GM12878 (cell line): ENCODE results near the gene MYO19. TPM values are rescaled to one million over a fixed set of nuclear protein-coding genes. Genes with fewer than 3 reads are reported as not detected.

ENCODE experiments used
- ATAC-seq: fragments of 200-7000 bp; cut with Tn5 transposase; 3 replicates; pipeline ENCODE4 v1.9.1; 2020; ENCODE audit warnings: mild to moderate bottlenecking, moderate library complexity
- BruUV-seq: library from RNA; stranded (reverse); fragments of 400-500 nt; replicated peaks from 2 replicates; lab custom pipeline; 2021; lab: Mats Ljungman, UMichigan
- CTCF ChIA-PET: fragments of 300-600 bp; sonication (Branson Sonifier 250); formaldehyde crosslinking; extraction: SDS; loops from one replicate; lab custom pipeline; 2021; ENCODE audit warnings: inconsistent platforms; lab: Yijun Ruan, JAX
- POLR2A ChIA-PET: fragments of 350-600 bp; formaldehyde crosslinking; extraction: SDS; loops from one replicate; lab custom pipeline; 2021; ENCODE audit warnings: inconsistent platforms; lab: Charles Lee
- RAD21 ChIA-PET: fragments of 300-600 bp; sonication (Branson Sonifier 250); formaldehyde crosslinking; loops from one replicate; lab custom pipeline; 2023; ENCODE audit warnings: antibody characterized with exemption; ENCODE audit not compliant: unreplicated experiment; lab: Charles Lee
- SMC1A ChIA-PET: fragments of 300-600 bp; sonication (Branson Sonifier 250); formaldehyde crosslinking; loops from one replicate; lab custom pipeline; 2023; ENCODE audit not compliant: unreplicated experiment, uncharacterized antibody; lab: Charles Lee
- DNase-seq: peaks from one replicate; pipeline ENCODE4 v3.0.0-alpha.2; 2011; ENCODE audit warnings: low read depth, low spot score
- FAIRE-seq: peaks from 3 replicates; lab custom pipeline; 2011; peaks lifted over from hg19 to GRCh38; lab: Jason Lieb, UNC
- H2AFZ ChIP-seq: 2 replicates; pipeline ENCODE4 v1.6.0; 2011; ENCODE audit warnings: low read depth, low read length, control low read depth; ENCODE audit not compliant: control insufficient read depth
- H3K27ac ChIP-seq: 2 replicates; pipeline ENCODE4 v1.5.1; 2011; ENCODE audit warnings: control low read depth; ENCODE audit not compliant: control insufficient read depth, insufficient read depth
- H3K27me3 ChIP-seq, 2 experiments: replicated peaks in 1 of 2; 2 replicates each; pipeline versions ENCODE4 v1.6.0 to v1.6.1; 2011; ENCODE audit warnings: low read length in 1 of 2; ENCODE audit not compliant: control insufficient read depth in 2 of 2, insufficient read depth in 2 of 2
- H3K36me3 ChIP-seq, 2 experiments: 2 replicates each; pipeline ENCODE4 v1.5.1; 2011; ENCODE audit warnings: low read length in 1 of 2; ENCODE audit not compliant: control insufficient read depth in 2 of 2, insufficient read depth in 2 of 2
- H3K4me1 ChIP-seq: 2 replicates; pipeline ENCODE4 v1.6.1; 2011; ENCODE audit warnings: mild to moderate bottlenecking, low read length, moderate library complexity, mixed read lengths; ENCODE audit not compliant: control insufficient read depth, insufficient read depth
- H3K4me2 ChIP-seq: 2 replicates; pipeline ENCODE4 v1.6.0; 2011; ENCODE audit warnings: control low read depth; ENCODE audit not compliant: control insufficient read depth, insufficient read depth
- H3K4me3 ChIP-seq: fragments of 200-600 bp; sonication (generic); 2 replicates; pipeline ENCODE4 v1.5.1; 2016
- H3K79me2 ChIP-seq: 2 replicates; pipeline ENCODE4 v1.6.0; 2011; ENCODE audit warnings: low read length; ENCODE audit not compliant: control insufficient read depth, insufficient read depth
- H3K9ac ChIP-seq: 2 replicates; pipeline ENCODE4 v1.8.0; 2011; ENCODE audit warnings: low read length, control low read depth, mixed read lengths; ENCODE audit not compliant: control insufficient read depth, insufficient read depth
- H3K9me3 ChIP-seq: replicated peaks from 3 replicates; pipeline ENCODE4 v1.5.1; 2011; ENCODE audit warnings: mild to moderate bottlenecking, low read length; ENCODE audit not compliant: control insufficient read depth, insufficient read depth
- H4K20me1 ChIP-seq: 2 replicates; pipeline ENCODE4 v1.6.0; 2011; ENCODE audit not compliant: control insufficient read depth, insufficient read depth
- CBX3 ChIP-seq: fragments of 200-600 bp; sonication (generic); IDR thresholded peaks from 2 replicates; pipeline ENCODE4 v1.6.1; 2016; ENCODE audit warnings: low read depth, borderline replicate concordance
- CHD1 ChIP-seq: IDR thresholded peaks from 2 replicates; pipeline ENCODE4 v1.6.1; 2012; ENCODE audit warnings: low read depth, low read length, improper control_type of control experiment
- DPF2 ChIP-seq: fragments of 450-650 bp; IDR thresholded peaks from 2 replicates; pipeline ENCODE4 v1.6.1; 2017; ENCODE audit warnings: mild to moderate bottlenecking
- EED ChIP-seq: sonication (generic); IDR thresholded peaks from 2 replicates; pipeline ENCODE4 v1.6.1; 2016; ENCODE audit warnings: antibody characterized with exemption, low read depth
- FOXK2 ChIP-seq: fragments of 450-650 bp; IDR thresholded peaks from 2 replicates; pipeline ENCODE4 v1.6.1; 2017; ENCODE audit warnings: mild to moderate bottlenecking, moderate library complexity
- GABPA ChIP-seq: IDR thresholded peaks from 2 replicates; pipeline ENCODE4 v1.6.1; 2014; ENCODE audit warnings: antibody characterized with exemption, low read depth, mild to moderate bottlenecking, inconsistent platforms
- MEF2A ChIP-seq: IDR thresholded peaks from 2 replicates; pipeline ENCODE4 v1.6.1; 2011; ENCODE audit warnings: low read depth, mild to moderate bottlenecking, low read length, moderate library complexity; ENCODE audit not compliant: insufficient read depth
- MTA3 ChIP-seq: IDR thresholded peaks from 2 replicates; pipeline ENCODE4 v1.6.1; 2012; ENCODE audit warnings: low read length, inconsistent platforms, borderline replicate concordance
- PML ChIP-seq: IDR thresholded peaks from 2 replicates; pipeline ENCODE4 v1.6.1; 2012; ENCODE audit warnings: low read length, inconsistent platforms
- STAT1 ChIP-seq: fragments of 450-650 bp; conservative IDR thresholded peaks from 2 replicates; pipeline ENCODE4 v1.6.1; 2014; ENCODE audit warnings: antibody characterized with exemption, mild to moderate bottlenecking
- WGBS: methylation state at CpG from one replicate; pipeline ENCODE4 v1.1.6; 2016; ENCODE audit warnings: low lambda C conversion rate; ENCODE audit not compliant: insufficient replicate concordance, insufficient coverage; ENCODE audit errors: missing lambda C conversion rate; 5-methylcytosine and 5-hydroxymethylcytosine counted together
- in situ Hi-C: fragments of 300-500 bp; cut with MboI; formaldehyde crosslinking; loops from 9 replicates; pipeline ENCODE4 v1.14.3; 2018; ENCODE audit warnings: mixed read lengths
- intact Hi-C: fragments of 100-400 bp; cut with micrococcal nuclease; formaldehyde crosslinking; loops from one replicate; pipeline ENCODE4 v1.14.2; 2022; ENCODE audit not compliant: unreplicated experiment
- polyA plus RNA-seq, 11 experiments: library from polyadenylated mRNA; depleted of rRNA in 4 of 11; unstranded in 6 of 11; stranded (reverse) in 5 of 11; fragments of >200 nt; fragmentation: Nextera tagmentation in 4 of 11; fragmentation: Illumina TruSeq in 1 of 11; extraction: Ambion mirVana in 4 of 11; extraction: Trizol in 1 of 11; gene quantifications; 1 replicate in 1 of 11; 2 replicates in 10 of 11; pipeline versions ENCODE4 v1.2.1 to v1.2.3, GENCODE V29; 2011 to 2016; ENCODE audit warnings: inconsistent platforms in 2 of 11, missing spikeins in 2 of 11, low read depth in 1 of 11
- total RNA-seq, 4 experiments: library from RNA; depleted of rRNA in 3 of 4; stranded (reverse); fragments of >200 nt in 3 of 4; fragmentation: Illumina TruSeq in 1 of 4; extraction: Trizol in 1 of 4; gene quantifications; 2 replicates each; pipeline versions ENCODE4 v1.2.1 to v1.2.3, GENCODE V29; 2013 to 2021
- TF ChIP-seq, protein P1 (sequence below): fragments of 450-650 bp; formaldehyde crosslinking; IDR thresholded peaks from 2 replicates; pipeline ENCODE4 v1.5.0; 2022; ENCODE audit warnings: mild to moderate bottlenecking, missing genetic modification characterization

The MYO19 gene
- total and polyA plus RNA-seq, 10 of the 15 experiments (the other 5 are each of a cell fraction or from before 2014, with no cell fraction given) = 11.4 to 103 (median 67.1) TPM

DNA sequence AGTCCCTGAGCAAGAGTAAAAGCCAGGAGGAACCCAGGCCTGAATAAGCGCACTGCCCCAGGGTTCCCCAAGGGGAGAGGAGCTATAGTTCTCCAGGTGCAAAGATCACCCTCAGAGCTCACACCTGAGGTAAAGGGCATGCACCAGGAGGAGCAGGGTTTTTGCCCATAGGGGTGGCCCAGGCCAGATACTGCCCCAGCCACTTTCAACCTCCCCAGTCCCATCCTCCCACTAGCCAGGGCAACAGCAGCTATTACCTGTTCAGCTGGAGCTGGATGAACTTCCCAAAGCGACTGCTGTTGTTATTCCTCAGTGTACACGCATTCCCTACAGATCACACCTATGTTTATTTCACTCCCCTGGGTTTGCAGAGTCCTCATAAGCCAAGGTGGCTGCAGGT is 19.8 kb downstream of the MYO19 start:
- ChIA-PET CTCF (interaction anchor here (1.4 kb wide), 1 partner anchor 50 kb away, joined by 3 read pairs; no protein-coding TSS in a partner anchor), POLR2A (no interaction called here), RAD21 (no interaction called here)

More for the DNA sequence above, 19.8 kb downstream of the MYO19 start:
- TF ChIP-seq GABPA = no peak
- TF ChIP-seq FOXK2 = no peak
- TF ChIP-seq CHD1 = no peak
- TF ChIP-seq, protein P1, sequence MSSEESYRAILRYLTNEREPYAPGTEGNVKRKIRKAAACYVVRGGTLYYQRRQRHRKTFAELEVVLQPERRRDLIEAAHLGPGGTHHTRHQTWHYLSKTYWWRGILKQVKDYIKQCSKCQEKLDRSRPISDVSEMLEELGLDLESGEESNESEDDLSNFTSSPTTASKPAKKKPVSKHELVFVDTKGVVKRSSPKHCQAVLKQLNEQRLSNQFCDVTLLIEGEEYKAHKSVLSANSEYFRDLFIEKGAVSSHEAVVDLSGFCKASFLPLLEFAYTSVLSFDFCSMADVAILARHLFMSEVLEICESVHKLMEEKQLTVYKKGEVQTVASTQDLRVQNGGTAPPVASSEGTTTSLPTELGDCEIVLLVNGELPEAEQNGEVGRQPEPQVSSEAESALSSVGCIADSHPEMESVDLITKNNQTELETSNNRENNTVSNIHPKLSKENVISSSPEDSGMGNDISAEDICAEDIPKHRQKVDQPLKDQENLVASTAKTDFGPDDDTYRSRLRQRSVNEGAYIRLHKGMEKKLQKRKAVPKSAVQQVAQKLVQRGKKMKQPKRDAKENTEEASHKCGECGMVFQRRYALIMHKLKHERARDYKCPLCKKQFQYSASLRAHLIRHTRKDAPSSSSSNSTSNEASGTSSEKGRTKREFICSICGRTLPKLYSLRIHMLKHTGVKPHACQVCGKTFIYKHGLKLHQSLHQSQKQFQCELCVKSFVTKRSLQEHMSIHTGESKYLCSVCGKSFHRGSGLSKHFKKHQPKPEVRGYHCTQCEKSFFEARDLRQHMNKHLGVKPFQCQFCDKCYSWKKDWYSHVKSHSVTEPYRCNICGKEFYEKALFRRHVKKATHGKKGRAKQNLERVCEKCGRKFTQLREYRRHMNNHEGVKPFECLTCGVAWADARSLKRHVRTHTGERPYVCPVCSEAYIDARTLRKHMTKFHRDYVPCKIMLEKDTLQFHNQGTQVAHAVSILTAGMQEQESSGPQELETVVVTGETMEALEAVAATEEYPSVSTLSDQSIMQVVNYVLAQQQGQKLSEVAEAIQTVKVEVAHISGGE = no peak
- no peak for TF ChIP-seq MTA3
- TF ChIP-seq DPF2 = no peak
- TF ChIP-seq MEF2A = no peak
- TF ChIP-seq PML = no peak
- TF ChIP-seq STAT1 = no peak
- no peak for TF ChIP-seq CBX3
- TF ChIP-seq EED = no peak
- intact Hi-C loops = no loop called here
- DNase-seq (no peak), ATAC-seq (no peak), FAIRE-seq (no peak)
- Histone ChIP-seq H4K20me1 (no peaks in the 10 kb centered on the region), H3K36me3 (peaks cover 11 to 22% of the 10 kb centered on the region in 2 experiments; a peak in 3 of 4 replicates), H3K27ac (no peak overlapping the region), H3K4me2 (no peak overlapping the region), H3K9ac (no peak overlapping the region), H3K9me3 (no peaks in the 10 kb centered on the region), H3K4me3 (no peak overlapping the region), H3K27me3 (no peaks in the 10 kb centered on the region), H2AFZ (no peak overlapping the region), H3K79me2 (no peaks in the 10 kb centered on the region), H3K4me1 (peaks cover 6% of the 10 kb centered on the region; the same call in 1 of the 2 replicates)
- SMC1A ChIA-PET = interaction anchor here (1.1 kb wide), 1 partner anchor 15 kb away, joined by 3 read pairs; no protein-coding TSS in a partner anchor
- WGBS = 98% methylated on average over 3 of the region's 3 CpGs
- no TSS peak for BruUV-seq
- in situ Hi-C loops = no loop called here
